ENCODE measurements around the gene ZNF280B. TPM values are rescaled to one million over a fixed set of nuclear protein-coding genes. Genes with fewer than 3 reads are reported as not detected.

ZNF280B gene
- total and polyA plus RNA-seq, 2 donors (not counting 1 experiment from before 2014, with no cell fraction given) = 0.67 to 3.5 TPM

GRCh38 chr22:22520667-22521602 lies 12.4 kb upstream of the ZNF280B start:
- ATAC-seq (ENCODE audit: low read depth) (no peak), DNase-seq (no peak)
- H3K36me3 ChIP-seq (replicated peaks in 1 of 2; ENCODE audit: control extremely low read depth in 1 of 2, control insufficient read depth in 1 of 2, extremely low read depth in 1 of 2, insufficient read depth in 2 of 2, low read length in 1 of 2) = no peaks in the 10 kb centered on the region
- H4K20me1 ChIP-seq (ENCODE audit: control insufficient read depth, insufficient read depth, low read length, poor library complexity, severe bottlenecking) = no peaks in the 10 kb centered on the region
- no peak overlapping the region for H3K9ac ChIP-seq (ENCODE audit: low read length)
- H3K27ac Mint-ChIP-seq = no peak overlapping the region
- CTCF ChIA-PET = interaction anchor here (1.2 kb wide), 1 partner anchor 41 kb away, joined by 3 read pairs; no protein-coding TSS in a partner anchor
- no peak overlapping the region for H3K27ac ChIP-seq (ENCODE audit: low read length in 2 of 2)
- 78% methylated on average over 5 of the region's 12 CpGs for WGBS (ENCODE audit: insufficient coverage)
- H3K4me3 Mint-ChIP-seq = no peak overlapping the region
- H3K4me1 ChIP-seq (ENCODE audit: control insufficient read depth in 2 of 2, insufficient read depth in 2 of 2, low read length in 2 of 2) = no peaks in the 10 kb centered on the region
- no peak overlapping the region for H2AFZ ChIP-seq (ENCODE audit: insufficient read depth, low read depth, low read length, poor library complexity, severe bottlenecking)
- intact Hi-C loops (cut with micrococcal nuclease) = no loop called here
- H3K9me3 Mint-ChIP-seq (ENCODE audit: insufficient read depth) = no peaks in the 10 kb centered on the region
- no peaks in the 10 kb centered on the region for H3K9me3 ChIP-seq (ENCODE audit: control extremely low read depth in 1 of 3, control insufficient read depth in 2 of 3, insufficient read depth in 1 of 3, low read length in 2 of 3)
- H3K79me2 ChIP-seq (ENCODE audit: control insufficient read depth, insufficient read depth, low read length) = no peaks in the 10 kb centered on the region
- TF ChIP-seq CTCF (IDR thresholded peaks at IDR 0.05) (no peak), EZH2 (IDR thresholded peaks at IDR 0.05; ENCODE audit: borderline replicate concordance, insufficient read depth, low read depth, low read length, poor library complexity, severe bottlenecking) (no peak)
- no peak overlapping the region for H3K4me2 ChIP-seq (replicated peaks; ENCODE audit: low read depth, low read length, poor library complexity, severe bottlenecking)
- peaks cover 13% of the 10 kb centered on the region for H3K27me3 Mint-ChIP-seq
- H3K4me1 Mint-ChIP-seq = peaks cover 3% of the 10 kb centered on the region
- H3K4me3 ChIP-seq (ENCODE audit: control extremely low read depth in 1 of 5, extremely low read depth in 1 of 5, insufficient read depth in 1 of 5, low read depth in 2 of 5, low read length in 4 of 5) = no peak overlapping the region
- peaks cover 0 to 12% (median 3%) of the 10 kb centered on the region in 4 experiments for H3K27me3 ChIP-seq (replicated peaks in 1 of 4; ENCODE audit: control extremely low read depth in 1 of 4, control insufficient read depth in 3 of 4, insufficient read depth in 4 of 4, low read length in 3 of 4)
- POLR2A ChIA-PET = no interaction called here
